Measurements from ENCODE around the gene MED1.

DNA sequence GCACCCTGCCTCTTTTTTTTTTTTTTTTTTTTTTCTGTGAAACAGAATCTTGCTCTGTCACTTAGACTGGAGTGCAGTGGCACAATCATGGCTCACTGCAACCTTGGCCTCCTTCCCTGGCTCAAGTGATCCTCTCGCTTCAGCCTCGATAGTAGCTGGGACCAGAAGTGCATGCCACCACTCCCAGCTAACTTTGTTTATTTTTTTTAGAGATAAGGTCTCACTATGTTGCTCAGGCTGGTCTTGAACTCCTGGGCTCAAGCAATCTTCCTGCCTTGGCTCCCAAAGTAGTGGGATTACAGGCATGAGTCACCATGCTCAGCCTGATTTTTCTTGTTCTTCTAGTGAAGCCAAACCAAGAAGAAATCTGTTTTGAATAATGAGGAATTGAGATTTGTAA lies 35.2 kb upstream of the MED1 start:
- no peak for TF ChIP-seq SIN3A (IDR thresholded peaks at IDR 0.05; ENCODE audit: borderline replicate concordance, insufficient read depth, low read depth, low read length)
- TF ChIP-seq, protein P1, sequence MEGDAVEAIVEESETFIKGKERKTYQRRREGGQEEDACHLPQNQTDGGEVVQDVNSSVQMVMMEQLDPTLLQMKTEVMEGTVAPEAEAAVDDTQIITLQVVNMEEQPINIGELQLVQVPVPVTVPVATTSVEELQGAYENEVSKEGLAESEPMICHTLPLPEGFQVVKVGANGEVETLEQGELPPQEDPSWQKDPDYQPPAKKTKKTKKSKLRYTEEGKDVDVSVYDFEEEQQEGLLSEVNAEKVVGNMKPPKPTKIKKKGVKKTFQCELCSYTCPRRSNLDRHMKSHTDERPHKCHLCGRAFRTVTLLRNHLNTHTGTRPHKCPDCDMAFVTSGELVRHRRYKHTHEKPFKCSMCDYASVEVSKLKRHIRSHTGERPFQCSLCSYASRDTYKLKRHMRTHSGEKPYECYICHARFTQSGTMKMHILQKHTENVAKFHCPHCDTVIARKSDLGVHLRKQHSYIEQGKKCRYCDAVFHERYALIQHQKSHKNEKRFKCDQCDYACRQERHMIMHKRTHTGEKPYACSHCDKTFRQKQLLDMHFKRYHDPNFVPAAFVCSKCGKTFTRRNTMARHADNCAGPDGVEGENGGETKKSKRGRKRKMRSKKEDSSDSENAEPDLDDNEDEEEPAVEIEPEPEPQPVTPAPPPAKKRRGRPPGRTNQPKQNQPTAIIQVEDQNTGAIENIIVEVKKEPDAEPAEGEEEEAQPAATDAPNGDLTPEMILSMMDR (IDR thresholded peaks at IDR 0.05) = no peak

All from Panc1 (cell line).